GM18858 (cell line): ENCODE measurements around the gene BFSP2.
"Not testable (repeated sequence)": the region's sequence is repeated elsewhere in the genome, so short reads cannot be mapped to it uniquely, and the experiment has no call there.

Experiments used
- ATAC-seq: cut with Tn5 transposase; IDR thresholded peaks from one replicate; pipeline ENCODE4 v1.9.1; 2021; ENCODE audit not compliant: unreplicated experiment

Gene BFSP2

GRCh38 chr3:133475245-133476010, 75.6 kb downstream of the BFSP2 start:
- ATAC-seq, result peak; percentile 72

GRCh38 chr3:133476971-133477375, 77.1 kb downstream of the BFSP2 start:
- ATAC-seq, result no peak

GRCh38 chr3:133477487-133477886, 77.6 kb downstream of the BFSP2 start:
- ATAC-seq, result peak; percentile 30

- no peak for ATAC-seq
These were observed 78.8 kb downstream of the BFSP2 start for GRCh38 chr3:133478624-133479023.

- ATAC-seq, result no peak
These were observed 79.5 kb downstream of the BFSP2 start for GRCh38 chr3:133479401-133479800.

GRCh38 chr3:133479895-133480669, 80.2 kb downstream of the BFSP2 start:
- peak; percentile 47 for ATAC-seq

GRCh38 chr3:133482474-133482873, 82.6 kb downstream of the BFSP2 start:
- not testable (repeated sequence) for ATAC-seq

GRCh38 chr3:133486658-133487057, 86.8 kb downstream of the BFSP2 start:
- no peak for ATAC-seq

GRCh38 chr3:133487204-133487603, 87.3 kb downstream of the BFSP2 start:
- no peak for ATAC-seq

GRCh38 chr3:133487920-133488540, 88.2 kb downstream of the BFSP2 start:
- no peak for ATAC-seq

GRCh38 chr3:133488785-133489367, 89.0 kb downstream of the BFSP2 start:
- no peak for ATAC-seq

GRCh38 chr3:133489466-133490085, 89.7 kb downstream of the BFSP2 start:
- ATAC-seq, result no peak

GRCh38 chr3:133490468-133491351, 90.9 kb downstream of the BFSP2 start:
- ATAC-seq, result peak; percentile 80

- no peak for ATAC-seq
These were observed 91.7 kb downstream of the BFSP2 start for GRCh38 chr3:133491481-133492059.

- no peak for ATAC-seq
These were observed 92.4 kb downstream of the BFSP2 start for GRCh38 chr3:133492159-133492741.

GRCh38 chr3:133494469-133494868, 94.6 kb downstream of the BFSP2 start:
- no peak for ATAC-seq

- ATAC-seq, result not testable (repeated sequence)
These were observed 102.7 kb downstream of the BFSP2 start for GRCh38 chr3:133502542-133502941.

GRCh38 chr3:133503409-133503808, 103.6 kb downstream of the BFSP2 start:
- ATAC-seq, result no peak

GRCh38 chr3:133504736-133505135, 104.9 kb downstream of the BFSP2 start:
- ATAC-seq, result no peak
